ENCODE results near the gene MRGPRX3.

Gene MRGPRX3

DNA sequence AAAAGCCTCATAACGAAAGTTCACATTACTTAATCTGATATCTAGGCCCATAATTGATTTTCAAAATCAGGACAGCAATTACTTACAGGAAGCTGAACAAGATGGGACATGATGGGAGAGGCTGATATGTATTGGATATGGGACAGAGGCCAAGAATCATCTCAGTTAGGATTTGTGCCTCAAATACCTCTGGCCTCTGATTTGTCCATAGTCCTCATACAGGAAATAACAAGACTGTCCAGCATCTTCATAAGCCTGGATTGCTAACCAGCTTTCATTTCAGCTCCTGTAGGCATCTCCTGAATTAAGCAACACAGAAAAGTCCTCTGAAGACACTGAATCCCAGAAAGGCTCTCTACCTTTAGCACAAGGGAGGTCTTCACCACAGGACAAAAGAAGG is 36.0 kb downstream of the MRGPRX3 start:
- DNase-seq (ENCODE audit: low read depth in 2 of 2) = no peak

DNA sequence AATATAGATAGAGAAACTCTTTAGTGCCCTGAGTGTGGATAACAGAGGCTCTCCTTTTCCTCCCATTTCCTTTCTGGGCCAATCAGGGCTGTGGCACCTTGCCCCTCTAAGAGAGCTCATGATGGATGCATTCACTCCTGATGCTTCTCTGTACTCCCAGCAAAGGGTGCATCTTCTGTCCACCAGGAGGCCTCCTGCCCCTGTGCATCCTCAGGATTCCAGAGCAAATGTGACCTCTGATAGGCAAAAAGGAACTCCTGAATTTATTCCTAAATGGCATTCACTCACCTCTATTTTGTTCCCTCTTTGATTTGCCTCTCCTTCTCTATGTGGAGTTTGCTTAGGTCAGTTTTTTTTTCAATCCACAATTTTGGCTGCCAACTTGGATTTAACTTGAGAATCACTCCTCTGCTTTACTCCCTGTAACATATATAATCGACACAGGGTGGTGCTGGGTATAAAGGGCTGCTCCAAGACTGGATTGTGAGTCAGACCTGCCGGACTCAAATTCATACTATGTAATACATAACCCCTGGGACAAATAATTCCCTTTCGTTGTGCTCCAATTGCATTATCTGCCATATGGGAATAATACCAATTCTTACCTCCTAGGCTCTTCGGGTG is 39.1 kb downstream of the MRGPRX3 start:
- DNase-seq (ENCODE audit: low read depth in 2 of 2) = no peak

DNA sequence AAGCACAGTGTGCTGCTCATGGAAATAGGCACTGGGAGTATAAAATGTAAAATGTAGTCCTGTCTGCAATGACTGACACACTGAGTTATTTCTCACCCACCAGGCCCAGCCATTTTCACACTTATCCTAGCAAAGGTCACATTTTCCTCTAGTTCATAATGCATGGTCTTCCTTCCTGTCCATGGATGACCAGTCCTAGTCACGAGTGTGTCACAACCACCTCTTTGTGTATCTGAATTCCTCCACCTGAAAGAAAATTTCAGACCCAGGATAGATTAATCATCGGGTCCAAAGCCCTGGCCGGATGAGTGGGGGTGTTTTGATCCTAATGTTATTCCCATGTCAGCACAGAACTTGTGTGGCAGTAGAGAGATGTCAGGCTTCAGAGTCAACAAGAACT is 40.3 kb downstream of the MRGPRX3 start, which contains the start of gene MRGPRX4:
MRGPRX4 (plus strand) TSS at position 172 of the 400 bp plus-strand sequence. CDS start 420 bp downstream, outside the sequence.
- no peak for DNase-seq (ENCODE audit: low read depth in 2 of 2)

GRCh38 chr11:18173225-18173866 is 41.0 kb downstream of the MRGPRX3 start:
- no peak for DNase-seq (ENCODE audit: low read depth in 2 of 2)

Data from stimulated activated CD8-positive, alpha-beta memory T cell treated with anti-CD3 and anti-CD28 coated beads, Interleukin-15, amount 100 ng/mL, for 4 hours (primary cell).